CD4-positive, alpha-beta T cell (primary cell): Measurements from ENCODE around the gene SH3RF2. TPM values are rescaled to one million over a fixed set of nuclear protein-coding genes. Genes with fewer than 3 reads are reported as not detected.

Source experiments
- ATAC-seq: fragments of 200-7000 bp; cut with Tn5 transposase; one replicate; pipeline ENCODE4 v1.10.0; 2022; ENCODE audit warnings: mild to moderate bottlenecking; ENCODE audit not compliant: poor library complexity
- CTCF ChIA-PET: fragments of 350-600 bp; sonication (Branson Sonifier 250); formaldehyde crosslinking; loops from one replicate; lab custom pipeline; 2021; ENCODE audit warnings: antibody characterized with exemption, inconsistent platforms; lab: Charles Lee
- POLR2A ChIA-PET: fragments of 350-600 bp; sonication (Branson Sonifier 250); formaldehyde crosslinking; loops from one replicate; lab custom pipeline; 2021; ENCODE audit warnings: antibody characterized with exemption, inconsistent platforms; lab: Charles Lee
- DNase-seq, 14 experiments: peaks; one replicate each; pipeline ENCODE4 v3.0.0-alpha.2; 2013 to 2020; ENCODE audit warnings: mixed read lengths in 2 of 14
- H3K27ac ChIP-seq, 2 donors: one replicate each; pipeline versions ENCODE4 v1.5.1 to v1.7.0; 2013; ENCODE audit warnings: low read length in 2 of 2, low read depth in 1 of 2, mild to moderate bottlenecking in 1 of 2
- H3K27me3 ChIP-seq, 2 experiments: 1 replicate in 1 of 2; 2 replicates in 1 of 2; pipeline versions ENCODE4 v1.6.1 to v1.7.0; 2013; ENCODE audit warnings: low read length in 2 of 2, control low read depth in 1 of 2, mild to moderate bottlenecking in 1 of 2, moderate library complexity in 1 of 2; ENCODE audit not compliant: insufficient read depth in 2 of 2, control insufficient read depth in 1 of 2
- H3K36me3 ChIP-seq: one replicate; pipeline ENCODE4 v1.6.1; 2013; ENCODE audit warnings: low read length, control low read depth; ENCODE audit not compliant: insufficient read depth
- H3K4me1 ChIP-seq: one replicate; pipeline ENCODE4 v1.6.1; 2013; ENCODE audit warnings: low read length, control low read depth; ENCODE audit not compliant: insufficient read depth
- H3K4me3 ChIP-seq: one replicate; pipeline ENCODE4 v1.5.1; 2013; ENCODE audit warnings: mild to moderate bottlenecking, low read length, moderate library complexity
- H3K9me3 ChIP-seq, 2 experiments: 1 replicate in 1 of 2; 2 replicates in 1 of 2; pipeline versions ENCODE4 v1.6.1 to v1.7.0; 2013; ENCODE audit warnings: low read length in 2 of 2, mild to moderate bottlenecking in 2 of 2, control low read depth in 1 of 2, moderate library complexity in 1 of 2; ENCODE audit not compliant: control insufficient read depth in 1 of 2, insufficient read depth in 1 of 2
- H3K27ac Mint-ChIP-seq: one replicate; pipeline ENCODE4 v1.8.0; 2020; ENCODE audit warnings: mixed read lengths
- H3K27me3 Mint-ChIP-seq: one replicate; pipeline ENCODE4 v1.8.0; 2021; ENCODE audit warnings: mixed read lengths
- H3K36me3 Mint-ChIP-seq: one replicate; pipeline ENCODE4 v1.8.0; 2021; ENCODE audit warnings: low read depth, mixed read lengths
- H3K4me1 Mint-ChIP-seq: one replicate; pipeline ENCODE4 v1.8.0; 2021; ENCODE audit warnings: low read depth, mixed read lengths
- H3K4me3 Mint-ChIP-seq: one replicate; pipeline ENCODE4 v1.8.0; 2020; ENCODE audit warnings: mild to moderate bottlenecking, mixed read lengths
- H3K9me3 Mint-ChIP-seq: one replicate; pipeline ENCODE4 v1.8.0; 2020; ENCODE audit warnings: mixed read lengths
- intact Hi-C, 2 experiments: fragments of 100-400 bp; cut with DNase I in 1 of 2; cut with micrococcal nuclease in 1 of 2; formaldehyde crosslinking; loops; one replicate each; pipeline versions ENCODE4 v1.15.1 to v1.9.0; 2023 to 2025; cut with DNase I, micrococcal nuclease
- total RNA-seq, 174 experiments: library from RNA in 2 of 174; stranded (reverse) in 2 of 174; gene quantifications; one replicate each; pipeline ENCODE4 v1.2.3 and lab custom pipeline; 2021 to 2026
- TF ChIP-seq, protein P1 (sequence below): fragments of 200-600 bp; IDR thresholded peaks from one replicate; pipeline ENCODE4 v1.8.0; 2022; ENCODE audit warnings: antibody characterized with exemption, mild to moderate bottlenecking

The SH3RF2 gene
- total RNA-seq, 2 experiments from 2014 or later = 0.11 to 0.42 TPM

DNA sequence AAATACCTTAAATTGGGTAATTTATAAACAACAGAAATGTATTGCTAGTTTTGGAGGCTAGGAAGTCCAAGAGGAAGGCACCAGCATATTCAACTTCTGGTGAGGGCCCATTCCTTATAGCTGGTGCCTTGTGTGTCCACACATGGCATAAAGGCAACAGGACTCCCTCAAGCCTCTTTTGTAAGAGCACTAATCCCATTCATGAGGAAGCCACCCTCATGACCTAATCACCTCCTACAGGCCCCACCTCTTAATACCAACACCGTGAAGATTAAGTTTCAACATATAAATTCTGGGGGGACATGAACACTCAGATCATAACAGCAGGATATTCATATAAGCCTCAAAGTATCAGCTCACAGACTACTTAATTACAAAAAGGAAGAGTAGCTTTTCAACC is 173.0 kb downstream of the SH3RF2 start:
- TF ChIP-seq, protein P1, sequence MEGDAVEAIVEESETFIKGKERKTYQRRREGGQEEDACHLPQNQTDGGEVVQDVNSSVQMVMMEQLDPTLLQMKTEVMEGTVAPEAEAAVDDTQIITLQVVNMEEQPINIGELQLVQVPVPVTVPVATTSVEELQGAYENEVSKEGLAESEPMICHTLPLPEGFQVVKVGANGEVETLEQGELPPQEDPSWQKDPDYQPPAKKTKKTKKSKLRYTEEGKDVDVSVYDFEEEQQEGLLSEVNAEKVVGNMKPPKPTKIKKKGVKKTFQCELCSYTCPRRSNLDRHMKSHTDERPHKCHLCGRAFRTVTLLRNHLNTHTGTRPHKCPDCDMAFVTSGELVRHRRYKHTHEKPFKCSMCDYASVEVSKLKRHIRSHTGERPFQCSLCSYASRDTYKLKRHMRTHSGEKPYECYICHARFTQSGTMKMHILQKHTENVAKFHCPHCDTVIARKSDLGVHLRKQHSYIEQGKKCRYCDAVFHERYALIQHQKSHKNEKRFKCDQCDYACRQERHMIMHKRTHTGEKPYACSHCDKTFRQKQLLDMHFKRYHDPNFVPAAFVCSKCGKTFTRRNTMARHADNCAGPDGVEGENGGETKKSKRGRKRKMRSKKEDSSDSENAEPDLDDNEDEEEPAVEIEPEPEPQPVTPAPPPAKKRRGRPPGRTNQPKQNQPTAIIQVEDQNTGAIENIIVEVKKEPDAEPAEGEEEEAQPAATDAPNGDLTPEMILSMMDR = no peak
- Mint-ChIP-seq H3K27me3 (no peaks in the 10 kb centered on the region), H3K27ac (no peak overlapping the region), H3K36me3 (peaks cover 20% of the 10 kb centered on the region), H3K4me3 (no peak overlapping the region), H3K4me1 (no peaks in the 10 kb centered on the region), H3K9me3 (no peaks in the 10 kb centered on the region)
- ATAC-seq = no peak
- Histone ChIP-seq H3K4me1 (no peaks in the 10 kb centered on the region), H3K9me3 (no peaks in the 10 kb centered on the region), H3K27ac (no peak overlapping the region), H3K27me3 (no peaks in the 10 kb centered on the region), H3K4me3 (no peak overlapping the region), H3K36me3 (peaks cover 13% of the 10 kb centered on the region)
- CTCF ChIA-PET = interaction anchor here (0.8 kb wide), 1 partner anchor 38 kb away, joined by 3 read pairs; no protein-coding TSS in a partner anchor
- DNase-seq = no peak
- POLR2A ChIA-PET = interaction anchor here (0.6 kb wide), 1 partner anchor 37 kb away, joined by 3 read pairs; no protein-coding TSS in a partner anchor
- intact Hi-C loops = no loop called here

- Histone ChIP-seq H3K27me3 (no peaks in the 10 kb centered on the region), H3K4me3 (no peak overlapping the region), H3K4me1 (no peaks in the 10 kb centered on the region), H3K27ac (no peak overlapping the region), H3K9me3 (no peaks in the 10 kb centered on the region), H3K36me3 (peaks cover 23% of the 10 kb centered on the region)
- H3K36me3 Mint-ChIP-seq = peaks cover 38% of the 10 kb centered on the region
- no peak overlapping the region for H3K4me3 Mint-ChIP-seq
- CTCF ChIA-PET = no interaction called here
- no peaks in the 10 kb centered on the region for H3K4me1 Mint-ChIP-seq
- DNase-seq (no peak), ATAC-seq (no peak)
- TF ChIP-seq, protein P1 = no peak
- intact Hi-C loops = no loop called here
- H3K9me3 Mint-ChIP-seq = no peaks in the 10 kb centered on the region
- POLR2A ChIA-PET = no interaction called here
- H3K27ac Mint-ChIP-seq = peak overlapping the region; percentile 42
- H3K27me3 Mint-ChIP-seq = no peaks in the 10 kb centered on the region
These were observed 175.0 kb downstream of the SH3RF2 start for GRCh38 chr5:146111409-146111808.

DNA sequence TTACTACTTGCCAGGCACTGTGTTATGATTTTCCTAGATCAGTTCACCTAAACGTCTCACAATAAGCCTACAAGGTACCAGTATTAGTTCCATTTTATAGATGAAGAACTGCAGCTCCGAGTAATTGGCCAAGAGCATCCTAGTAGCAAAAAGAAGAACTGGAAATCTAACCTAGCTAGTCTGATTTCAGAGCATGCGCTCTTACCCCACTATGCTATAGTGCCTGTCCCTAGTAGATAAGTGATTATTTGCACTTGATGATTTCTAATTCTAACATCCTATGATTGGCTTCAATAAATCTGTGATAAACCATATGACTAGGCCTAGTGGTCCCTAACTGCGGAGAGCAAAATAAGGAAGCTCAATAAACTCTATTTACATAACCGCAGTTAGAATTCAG is 176.1 kb downstream of the SH3RF2 start:
- TF ChIP-seq, protein P1 = no peak
- H3K27ac Mint-ChIP-seq = no peak overlapping the region
- no peaks in the 10 kb centered on the region for H3K4me1 ChIP-seq
- H3K27me3 Mint-ChIP-seq = no peaks in the 10 kb centered on the region
- H3K36me3 Mint-ChIP-seq = peaks cover 49% of the 10 kb centered on the region
- ATAC-seq = no peak
- no peak overlapping the region for H3K27ac ChIP-seq
- H3K9me3 Mint-ChIP-seq = no peaks in the 10 kb centered on the region
- H3K4me1 Mint-ChIP-seq = no peaks in the 10 kb centered on the region
- ChIA-PET POLR2A (no interaction called here), CTCF (interaction anchor here (0.6 kb wide), 1 partner anchor 55 kb away, joined by 3 read pairs; no protein-coding TSS in a partner anchor)
- intact Hi-C loops = no loop called here
- no peak overlapping the region for H3K4me3 ChIP-seq
- no peak for DNase-seq
- peaks cover 30% of the 10 kb centered on the region for H3K36me3 ChIP-seq
- no peak overlapping the region for H3K4me3 Mint-ChIP-seq
- no peaks in the 10 kb centered on the region for H3K27me3 ChIP-seq
- H3K9me3 ChIP-seq = no peaks in the 10 kb centered on the region

Other genes starting within 250 kb of the SH3RF2 start
- gene PRELID2, start 101.2 kb upstream of the SH3RF2 start, total RNA-seq = under 1 TPM; 0.44 to 0.56 TPM
- not detected for gene GRXCR2, start 63.6 kb upstream of the SH3RF2 start, total RNA-seq
- under 1 TPM in 1 of 2 experiments, not detected in 1; 0.56 TPM for gene PLAC8L1, start 169.0 kb downstream of the SH3RF2 start, total RNA-seq
- 10 to 100 TPM; 35.3 to 35.7 TPM for gene LARS1, start 246.1 kb downstream of the SH3RF2 start, total RNA-seq